HL-60 (cell line): ENCODE results near the gene E2F4.

ENCODE experiments used
- GABPA ChIP-seq: IDR thresholded peaks from 2 replicates; pipeline ENCODE4 v1.6.1; 2012; ENCODE audit warnings: low read depth
- TF ChIP-seq, protein P1 (sequence below): IDR thresholded peaks from one replicate; pipeline ENCODE4 v1.5.1; 2011; ENCODE audit warnings: low read length, control low read depth, inconsistent platforms; ENCODE audit not compliant: insufficient read depth

DNA sequence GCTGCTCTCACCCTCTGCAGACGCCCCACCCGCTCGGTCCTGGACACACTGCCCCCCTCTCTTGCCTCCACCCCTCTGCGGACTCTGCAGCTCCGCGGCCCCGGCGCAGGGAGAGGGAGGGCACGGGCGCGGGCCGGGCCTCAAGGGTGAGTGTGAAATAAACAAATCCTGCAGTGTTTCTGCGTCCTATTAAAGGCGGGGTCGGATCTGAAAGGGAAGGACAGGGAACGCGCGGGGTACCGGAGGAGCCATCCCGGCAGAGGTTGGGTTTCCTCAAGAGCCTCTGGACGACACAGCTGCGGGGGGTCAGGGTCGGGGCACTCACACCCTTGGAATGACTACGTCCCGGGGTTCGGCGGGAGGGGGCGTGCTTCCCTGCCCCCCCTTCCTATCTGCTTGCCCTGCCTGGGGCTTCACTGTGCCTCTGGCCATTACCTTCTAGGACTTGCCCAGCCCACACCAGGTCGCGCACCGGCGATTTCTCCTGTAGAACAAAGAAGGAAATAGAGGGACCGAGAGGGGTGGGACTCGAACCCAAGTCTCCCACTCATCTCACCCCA lies 27.9 kb upstream of the E2F4 start:
- TF ChIP-seq, protein P1, sequence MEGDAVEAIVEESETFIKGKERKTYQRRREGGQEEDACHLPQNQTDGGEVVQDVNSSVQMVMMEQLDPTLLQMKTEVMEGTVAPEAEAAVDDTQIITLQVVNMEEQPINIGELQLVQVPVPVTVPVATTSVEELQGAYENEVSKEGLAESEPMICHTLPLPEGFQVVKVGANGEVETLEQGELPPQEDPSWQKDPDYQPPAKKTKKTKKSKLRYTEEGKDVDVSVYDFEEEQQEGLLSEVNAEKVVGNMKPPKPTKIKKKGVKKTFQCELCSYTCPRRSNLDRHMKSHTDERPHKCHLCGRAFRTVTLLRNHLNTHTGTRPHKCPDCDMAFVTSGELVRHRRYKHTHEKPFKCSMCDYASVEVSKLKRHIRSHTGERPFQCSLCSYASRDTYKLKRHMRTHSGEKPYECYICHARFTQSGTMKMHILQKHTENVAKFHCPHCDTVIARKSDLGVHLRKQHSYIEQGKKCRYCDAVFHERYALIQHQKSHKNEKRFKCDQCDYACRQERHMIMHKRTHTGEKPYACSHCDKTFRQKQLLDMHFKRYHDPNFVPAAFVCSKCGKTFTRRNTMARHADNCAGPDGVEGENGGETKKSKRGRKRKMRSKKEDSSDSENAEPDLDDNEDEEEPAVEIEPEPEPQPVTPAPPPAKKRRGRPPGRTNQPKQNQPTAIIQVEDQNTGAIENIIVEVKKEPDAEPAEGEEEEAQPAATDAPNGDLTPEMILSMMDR: no peak
- TF ChIP-seq GABPA: no peak
